ENCODE measurements around the gene RER1.

RER1 gene

GRCh38 chr1:2403273-2403672, 11.6 kb downstream of the RER1 start:
- no peak overlapping the region for H3K27ac ChIP-seq
- no peak for TF ChIP-seq CTCF (IDR thresholded peaks at IDR 0.05; ENCODE audit: low read depth, low read length, missing control alignments)
- DNase-seq = no peak
- in situ Hi-C loops (cut with HindIII; ENCODE audit: low pct_ligation_motif_present, low sequenced_read_pairs) = loop anchor here (25.0 kb wide), 1 partner anchor 109 kb away; no protein-coding TSS in a partner anchor
- peaks cover 63% of the 10 kb centered on the region for H3K36me3 ChIP-seq (replicated peaks)
- no peaks in the 10 kb centered on the region for H3K27me3 ChIP-seq (replicated peaks)
- no peak overlapping the region for H3K4me3 ChIP-seq (ENCODE audit: low read depth, low read length)

- no peak for TF ChIP-seq CTCF (IDR thresholded peaks at IDR 0.05; ENCODE audit: low read depth, low read length, missing control alignments)
- DNase-seq = no peak
- in situ Hi-C loops (cut with HindIII; ENCODE audit: low pct_ligation_motif_present, low sequenced_read_pairs) = loop anchor here (25.0 kb wide), 1 partner anchor 108 kb away; no protein-coding TSS in a partner anchor
- Histone ChIP-seq H3K27me3 (replicated peaks) (no peaks in the 10 kb centered on the region), H3K4me3 (ENCODE audit: low read depth, low read length) (no peak overlapping the region), H3K36me3 (replicated peaks) (peaks cover 53% of the 10 kb centered on the region), H3K27ac (no peak overlapping the region)
Observed at GRCh38 chr1:2404142-2404889, 12.7 kb downstream of the RER1 start.

- Histone ChIP-seq H3K27ac (peak overlapping the region; percentile 34), H3K4me3 (ENCODE audit: low read depth, low read length) (no peak overlapping the region), H3K36me3 (replicated peaks) (peaks cover 48% of the 10 kb centered on the region), H3K27me3 (replicated peaks) (no peaks in the 10 kb centered on the region)
- in situ Hi-C loops (cut with HindIII; ENCODE audit: low pct_ligation_motif_present, low sequenced_read_pairs) = loop anchor here (25.0 kb wide), 1 partner anchor 107 kb away; no protein-coding TSS in a partner anchor
- no peak for TF ChIP-seq CTCF (IDR thresholded peaks at IDR 0.05; ENCODE audit: low read depth, low read length, missing control alignments)
- peak; percentile 33 for DNase-seq
Observed at GRCh38 chr1:2404890-2405511, 13.4 kb downstream of the RER1 start.

GRCh38 chr1:2405588-2406295, 14.1 kb downstream of the RER1 start:
- Histone ChIP-seq H3K36me3 (replicated peaks) (peaks cover 40% of the 10 kb centered on the region), H3K27ac (peak overlapping the region; percentile 43), H3K27me3 (replicated peaks) (no peaks in the 10 kb centered on the region), H3K4me3 (ENCODE audit: low read depth, low read length) (no peak overlapping the region)
- TF ChIP-seq CTCF (IDR thresholded peaks at IDR 0.05; ENCODE audit: low read depth, low read length, missing control alignments) = no peak
- in situ Hi-C loops (cut with HindIII; ENCODE audit: low pct_ligation_motif_present, low sequenced_read_pairs) = loop anchor here (25.0 kb wide), 1 partner anchor 107 kb away; no protein-coding TSS in a partner anchor
- DNase-seq = peak; percentile 45

GRCh38 chr1:2406451-2407041, 14.9 kb downstream of the RER1 start:
- no peak for DNase-seq
- in situ Hi-C loops (cut with HindIII; ENCODE audit: low pct_ligation_motif_present, low sequenced_read_pairs) = loop anchor here (25.0 kb wide), 1 partner anchor 106 kb away; no protein-coding TSS in a partner anchor
- Histone ChIP-seq H3K36me3 (replicated peaks) (peaks cover 37% of the 10 kb centered on the region), H3K27me3 (replicated peaks) (no peaks in the 10 kb centered on the region), H3K27ac (peak overlapping the region; percentile 43), H3K4me3 (ENCODE audit: low read depth, low read length) (no peak overlapping the region)
- peak; percentile 46 for TF ChIP-seq CTCF (IDR thresholded peaks at IDR 0.05; ENCODE audit: low read depth, low read length, missing control alignments)
